NCI-H146 (cell line): ENCODE measurements around the gene CIC.

Source experiments
- DNase-seq: peaks from one replicate; lab custom pipeline; 2025; lab: John Stamatoyannopoulos, UW

CIC gene

GRCh38 chr19:42268704-42269477 lies at the start of gene CIC:
CIC (plus strand) TSS chr19:42269252; CDS start chr19:42271784, 2,532 bp downstream.
- peak; percentile 100 for DNase-seq

- DNase-seq = peak; percentile 99
Measured at GRCh38 chr19:42219812-42220750, 49.0 kb upstream of the CIC start, which contains the start of gene ZNF526. ZNF526 (plus strand) TSS chr19:42220312; CDS start chr19:42224404, 4,092 bp downstream.

DNA sequence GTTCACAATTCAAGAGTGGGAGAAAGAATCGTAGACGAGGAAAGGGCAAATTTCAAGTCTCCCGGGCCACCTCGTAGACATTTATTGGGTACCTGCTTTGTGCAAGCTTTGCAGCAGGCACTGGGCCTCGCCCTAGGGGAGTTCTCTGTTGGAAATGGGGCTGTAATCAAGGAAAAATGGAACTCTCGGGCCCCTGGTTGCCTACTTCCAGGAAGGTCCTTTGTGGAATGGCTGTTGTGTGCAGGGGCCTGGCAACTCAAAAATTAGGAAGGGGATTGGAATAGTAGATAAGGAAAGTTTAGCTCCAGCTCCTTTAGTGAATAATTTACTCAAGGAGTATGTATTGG lies 48.3 kb upstream of the CIC start:
- no peak for DNase-seq

DNA sequence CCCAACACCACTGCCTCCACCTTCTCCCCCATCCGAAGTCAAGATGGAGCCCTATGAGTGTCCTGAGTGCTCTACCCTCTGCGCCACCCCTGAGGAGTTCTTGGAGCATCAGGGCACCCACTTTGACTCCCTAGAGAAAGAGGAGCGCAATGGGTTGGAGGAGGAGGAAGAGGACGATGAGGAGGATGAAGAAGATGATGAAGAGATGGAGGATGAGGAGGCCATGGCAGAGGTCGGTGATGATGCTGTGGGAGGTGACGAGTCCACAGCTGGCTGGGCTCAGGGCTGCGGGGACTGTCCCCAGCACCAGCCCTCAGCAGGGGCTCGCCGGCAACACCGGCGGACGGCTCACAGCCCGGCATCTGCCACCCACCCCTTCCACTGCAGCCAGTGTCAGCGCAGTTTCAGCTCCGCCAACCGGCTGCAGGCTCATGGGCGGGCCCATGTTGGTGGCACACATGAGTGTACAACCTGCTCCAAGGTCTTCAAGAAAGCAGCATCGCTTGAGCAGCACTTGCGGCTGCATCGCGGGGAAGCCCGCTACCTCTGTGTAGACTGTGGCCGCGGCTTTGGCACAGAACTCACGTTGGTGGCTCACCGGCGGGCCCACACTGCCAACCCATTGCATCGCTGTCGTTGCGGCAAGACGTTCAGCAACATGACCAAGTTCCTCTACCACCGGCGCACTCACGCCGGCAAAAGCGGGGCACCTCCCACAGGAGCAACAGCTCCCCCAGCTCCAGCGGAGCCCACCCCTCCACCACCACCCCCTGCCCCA lies 43.9 kb upstream of the CIC start:
- DNase-seq = no peak

DNA sequence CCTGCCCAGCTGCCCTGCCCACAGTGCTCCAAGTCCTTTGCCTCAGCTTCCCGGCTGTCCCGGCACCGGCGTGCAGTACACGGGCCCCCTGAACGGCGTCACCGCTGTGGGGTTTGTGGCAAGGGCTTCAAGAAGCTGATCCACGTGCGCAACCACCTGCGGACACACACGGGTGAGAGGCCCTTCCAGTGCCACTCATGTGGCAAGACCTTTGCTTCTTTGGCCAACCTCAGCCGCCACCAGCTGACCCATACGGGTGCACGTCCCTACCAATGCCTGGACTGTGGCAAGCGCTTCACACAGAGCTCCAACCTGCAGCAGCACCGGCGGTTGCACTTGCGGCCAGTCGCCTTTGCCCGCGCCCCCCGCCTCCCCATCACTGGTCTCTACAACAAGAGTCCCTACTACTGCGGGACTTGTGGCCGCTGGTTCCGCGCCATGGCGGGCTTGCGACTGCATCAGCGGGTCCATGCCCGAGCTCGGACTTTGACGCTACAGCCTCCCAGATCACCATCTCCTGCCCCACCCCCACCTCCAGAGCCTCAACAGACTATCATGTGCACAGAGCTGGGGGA lies 43.2 kb upstream of the CIC start:
- DNase-seq = no peak

DNA sequence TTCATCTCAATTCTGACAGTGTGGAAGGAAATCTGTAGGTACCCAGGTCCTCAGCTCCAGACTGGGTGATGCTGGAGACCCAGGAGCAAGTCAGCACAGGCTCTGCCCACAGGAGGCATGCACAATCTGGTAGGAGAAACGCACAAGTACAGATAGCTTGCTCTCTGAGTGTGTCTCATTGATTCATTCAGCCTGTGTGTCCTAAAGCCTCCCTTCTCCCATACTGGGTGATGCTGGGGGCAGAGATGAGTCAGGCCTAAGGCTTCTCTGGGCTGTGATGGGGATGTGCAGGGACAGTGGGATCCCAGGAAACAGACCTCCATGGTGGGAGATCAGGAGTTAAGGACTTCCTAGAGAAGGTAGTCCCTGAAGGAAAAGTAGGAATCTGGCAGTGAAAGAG lies 42.2 kb upstream of the CIC start:
- no peak for DNase-seq

- DNase-seq = no peak
Measured at GRCh38 chr19:42228641-42229040, 40.4 kb upstream of the CIC start.

DNA sequence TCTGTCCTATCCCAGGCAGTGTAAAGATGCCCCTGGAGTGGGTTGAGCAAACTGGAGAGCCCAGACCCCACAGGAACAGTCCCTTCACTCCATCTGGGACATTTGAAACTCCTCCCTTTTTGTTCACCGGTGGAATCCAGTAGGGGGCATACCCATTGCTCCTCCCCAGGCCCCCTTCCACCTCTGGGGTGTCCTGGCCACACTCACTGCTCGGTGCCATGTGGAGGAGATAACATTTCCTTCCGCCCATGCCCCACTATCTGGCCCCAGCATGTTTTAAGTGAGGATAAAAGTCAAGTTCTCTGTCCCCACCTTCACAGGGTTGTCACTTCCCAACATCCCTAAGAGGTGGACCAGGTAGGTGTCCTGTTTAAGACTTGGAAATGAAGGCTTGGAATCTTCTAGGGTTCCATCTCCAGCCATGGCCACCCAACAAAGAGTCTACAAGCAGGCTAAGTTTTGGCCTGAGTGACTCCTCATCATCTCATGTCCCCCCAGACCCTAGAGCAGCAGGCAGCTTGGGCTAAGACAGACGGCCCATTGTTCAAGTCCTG lies 39.7 kb upstream of the CIC start:
- no peak for DNase-seq

DNA sequence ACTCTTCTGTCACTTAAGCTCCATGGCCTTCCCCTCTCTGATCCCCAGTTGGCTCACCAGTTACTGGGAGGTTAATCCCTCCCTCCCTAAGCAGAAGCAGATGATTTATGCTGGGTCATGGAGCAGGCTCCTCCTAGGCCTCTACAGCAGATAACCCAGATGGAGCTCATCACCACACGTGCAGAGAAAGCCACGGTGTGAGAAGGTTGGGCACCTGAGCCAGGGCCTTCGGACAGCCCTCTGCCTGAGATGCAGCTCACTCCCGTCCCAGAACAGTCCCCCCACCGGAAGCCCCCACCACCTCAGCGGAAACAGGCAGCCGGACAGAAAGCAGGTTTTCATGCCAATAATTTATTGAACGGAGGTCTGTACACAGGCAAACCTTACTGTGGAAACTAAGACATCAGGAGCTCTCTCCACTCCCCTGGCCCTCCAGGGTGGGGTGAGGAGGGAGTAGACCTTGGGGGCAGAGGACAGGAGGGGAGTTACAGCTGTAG lies 39.1 kb upstream of the CIC start:
- no peak for DNase-seq

DNA sequence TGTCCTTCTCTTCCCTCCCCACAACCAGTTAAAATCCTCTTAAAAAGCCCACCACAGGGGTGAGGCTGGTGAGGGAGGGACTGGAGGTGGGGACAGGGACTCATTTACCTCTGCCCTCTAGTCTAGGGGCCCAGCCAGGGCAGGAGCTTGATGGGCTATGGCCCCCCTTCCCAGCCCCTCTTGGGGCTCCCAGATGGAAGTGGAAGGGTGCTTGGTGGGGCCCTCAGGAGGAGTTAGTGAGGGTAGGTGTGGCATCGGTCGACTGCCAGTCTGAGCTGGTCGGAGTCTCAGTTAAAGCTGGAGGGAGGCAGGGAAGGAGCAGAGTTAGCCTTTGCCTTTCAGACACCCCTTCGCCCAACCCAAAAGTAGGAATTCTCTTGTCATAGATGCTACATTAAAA lies 38.5 kb upstream of the CIC start:
- DNase-seq = no peak

- DNase-seq = no peak
Measured at GRCh38 chr19:42232435-42232834, 36.6 kb upstream of the CIC start.

GRCh38 chr19:42233106-42233505 lies 35.9 kb upstream of the CIC start:
- peak; percentile 37 for DNase-seq

DNA sequence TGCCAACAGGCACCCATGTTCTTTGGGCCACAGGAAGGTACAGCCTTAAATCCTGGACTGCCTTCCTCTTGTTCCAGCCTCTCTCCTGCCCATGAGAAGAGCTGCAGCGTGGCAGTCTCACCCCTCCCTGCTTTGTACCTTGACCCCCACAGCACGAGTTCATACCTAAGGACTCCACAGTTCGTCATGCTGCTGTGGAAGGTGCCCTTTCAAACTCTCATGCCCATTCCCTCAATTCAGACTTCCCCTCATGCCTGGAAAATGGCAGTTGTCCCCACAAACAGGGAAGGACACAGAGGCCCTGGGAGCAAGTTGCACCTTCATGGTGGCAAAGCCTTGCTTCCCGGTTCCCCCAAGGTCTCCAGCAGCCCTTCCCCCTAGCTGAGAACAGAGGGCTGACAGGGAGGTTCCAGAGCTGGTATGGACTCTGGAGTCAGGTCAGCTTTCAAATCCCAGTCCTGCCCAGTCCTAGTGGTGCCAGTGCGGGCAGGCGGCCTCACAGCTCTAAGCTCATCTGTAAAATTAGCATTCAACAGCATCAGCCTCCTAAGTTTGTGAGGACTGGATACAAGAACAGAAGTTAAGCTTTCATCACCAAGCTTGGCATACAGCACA lies 35.3 kb upstream of the CIC start:
- DNase-seq = no peak

GRCh38 chr19:42234364-42234763 lies 34.7 kb upstream of the CIC start:
- DNase-seq = no peak

- DNase-seq = no peak
Measured at GRCh38 chr19:42235181-42235580, 33.9 kb upstream of the CIC start.

GRCh38 chr19:42239544-42240220 lies 29.4 kb upstream of the CIC start:
- no peak for DNase-seq

GRCh38 chr19:42241279-42241678 lies 27.8 kb upstream of the CIC start:
- DNase-seq = no peak

GRCh38 chr19:42242069-42242511 lies 27.0 kb upstream of the CIC start:
- peak; percentile 52 for DNase-seq

- DNase-seq = peak; percentile 100
Measured at GRCh38 chr19:42242512-42243409, 26.3 kb upstream of the CIC start, which contains the start of gene GSK3A. GSK3A (minus strand) TSS chr19:42242602; CDS start chr19:42242465, 137 bp downstream.
